ENCODE data around the gene HMGCS2.
"Not testable (repeated sequence)": the region's sequence is repeated elsewhere in the genome, so short reads cannot be mapped to it uniquely, and the experiment has no call there.

HMGCS2 gene

DNA sequence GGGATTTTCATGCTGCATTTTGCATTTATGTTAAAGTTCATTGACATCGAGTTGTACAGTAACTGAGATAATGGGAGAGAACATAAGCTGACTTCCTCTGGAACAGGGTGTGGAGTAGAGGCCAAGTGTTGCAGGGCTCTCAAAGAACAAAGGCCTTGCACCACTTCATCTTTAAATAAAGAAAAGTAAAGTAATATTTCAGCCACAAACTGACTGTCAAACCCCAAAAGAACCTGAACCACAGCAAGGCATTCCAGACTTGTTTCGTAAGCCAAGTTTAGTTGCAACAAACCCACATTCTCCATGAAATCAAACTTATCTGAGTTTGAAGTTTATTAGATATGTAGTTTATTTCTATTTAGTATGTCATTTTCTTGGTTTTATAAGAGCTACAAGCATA, 19.1 kb upstream of the HMGCS2 start:
- H4K20me1 ChIP-seq (ENCODE audit: low read depth, low read length): no peaks in the 10 kb centered on the region
- no peaks in the 10 kb centered on the region for H3K9me2 ChIP-seq (replicated peaks; ENCODE audit: insufficient read depth, low read length)
- H3K27ac ChIP-seq (ENCODE audit: low read depth, low read length): no peak overlapping the region
- no peaks in the 10 kb centered on the region for H3K79me2 ChIP-seq (ENCODE audit: insufficient read depth, low read length)
- H3F3A ChIP-seq (ENCODE audit: insufficient read depth): no peaks in the 10 kb centered on the region
- H2AFZ ChIP-seq (ENCODE audit: low read depth, low read length, severe bottlenecking): no peak overlapping the region
- no peaks in the 10 kb centered on the region for H3K36me3 ChIP-seq (ENCODE audit: low read length)
- H3K27me3 ChIP-seq (ENCODE audit: low read length): 0 out of 2 replicates have a peak, but pooled peaks cover 3% of the 10 kb centered on the region
- TF ChIP-seq, protein P1, sequence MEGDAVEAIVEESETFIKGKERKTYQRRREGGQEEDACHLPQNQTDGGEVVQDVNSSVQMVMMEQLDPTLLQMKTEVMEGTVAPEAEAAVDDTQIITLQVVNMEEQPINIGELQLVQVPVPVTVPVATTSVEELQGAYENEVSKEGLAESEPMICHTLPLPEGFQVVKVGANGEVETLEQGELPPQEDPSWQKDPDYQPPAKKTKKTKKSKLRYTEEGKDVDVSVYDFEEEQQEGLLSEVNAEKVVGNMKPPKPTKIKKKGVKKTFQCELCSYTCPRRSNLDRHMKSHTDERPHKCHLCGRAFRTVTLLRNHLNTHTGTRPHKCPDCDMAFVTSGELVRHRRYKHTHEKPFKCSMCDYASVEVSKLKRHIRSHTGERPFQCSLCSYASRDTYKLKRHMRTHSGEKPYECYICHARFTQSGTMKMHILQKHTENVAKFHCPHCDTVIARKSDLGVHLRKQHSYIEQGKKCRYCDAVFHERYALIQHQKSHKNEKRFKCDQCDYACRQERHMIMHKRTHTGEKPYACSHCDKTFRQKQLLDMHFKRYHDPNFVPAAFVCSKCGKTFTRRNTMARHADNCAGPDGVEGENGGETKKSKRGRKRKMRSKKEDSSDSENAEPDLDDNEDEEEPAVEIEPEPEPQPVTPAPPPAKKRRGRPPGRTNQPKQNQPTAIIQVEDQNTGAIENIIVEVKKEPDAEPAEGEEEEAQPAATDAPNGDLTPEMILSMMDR (IDR thresholded peaks at IDR 0.05; ENCODE audit: insufficient read depth, low read length, poor library complexity, severe bottlenecking): no peak
- TF ChIP-seq EZH2phosphoT487 (conservative IDR thresholded peaks at IDR 0.05; ENCODE audit: low read length): no peak
- no peak overlapping the region for H3K4me3 ChIP-seq (ENCODE audit: insufficient read depth, low read length, poor library complexity, severe bottlenecking)
- no peaks in the 10 kb centered on the region for H3K9me3 ChIP-seq (ENCODE audit: insufficient read depth, low read length)
- no peak overlapping the region for H3K9ac ChIP-seq (ENCODE audit: low read length)
- H3K4me2 ChIP-seq (ENCODE audit: low read depth, low read length, poor library complexity, severe bottlenecking): no peak overlapping the region

DNA sequence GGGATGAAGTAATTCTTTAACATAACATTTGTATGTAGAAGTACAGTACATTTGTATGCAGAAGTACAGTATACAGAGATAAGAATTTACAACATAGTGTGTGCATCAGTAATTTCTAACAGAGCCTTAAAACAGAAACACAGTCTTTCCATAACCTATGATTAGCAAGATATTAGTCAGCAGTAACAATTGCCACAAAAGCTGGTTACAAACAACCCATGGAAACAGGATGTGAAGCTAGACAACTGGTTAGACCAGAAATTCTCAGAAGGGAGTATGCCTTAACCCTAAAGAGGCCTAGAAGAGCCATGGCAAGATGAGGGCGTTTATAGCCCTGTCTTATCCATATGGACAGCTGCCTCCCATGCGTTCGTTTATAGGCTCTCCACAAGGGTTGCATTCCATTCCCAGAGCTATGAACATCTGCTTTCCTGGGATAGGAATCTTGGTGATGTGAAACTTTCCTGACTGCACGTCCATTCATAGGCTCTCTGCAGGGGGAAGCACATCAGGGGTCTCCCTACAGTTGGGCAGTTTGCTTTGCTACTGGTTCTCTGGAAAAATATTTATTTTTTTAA, 17.9 kb upstream of the HMGCS2 start:
- not testable (repeated sequence) for H3F3A ChIP-seq (ENCODE audit: insufficient read depth); H3K9ac ChIP-seq (ENCODE audit: low read length); H2AFZ ChIP-seq (ENCODE audit: low read depth, low read length, severe bottlenecking); H3K79me2 ChIP-seq (ENCODE audit: insufficient read depth, low read length); H3K9me3 ChIP-seq (ENCODE audit: insufficient read depth, low read length); H3K4me2 ChIP-seq (ENCODE audit: low read depth, low read length, poor library complexity, severe bottlenecking); H3K27ac ChIP-seq (ENCODE audit: low read depth, low read length); H3K27me3 ChIP-seq (ENCODE audit: low read length); H3K9me2 ChIP-seq (replicated peaks; ENCODE audit: insufficient read depth, low read length); H3K4me3 ChIP-seq (ENCODE audit: insufficient read depth, low read length, poor library complexity, severe bottlenecking); H3K36me3 ChIP-seq (ENCODE audit: low read length); H4K20me1 ChIP-seq (ENCODE audit: low read depth, low read length)

DNA sequence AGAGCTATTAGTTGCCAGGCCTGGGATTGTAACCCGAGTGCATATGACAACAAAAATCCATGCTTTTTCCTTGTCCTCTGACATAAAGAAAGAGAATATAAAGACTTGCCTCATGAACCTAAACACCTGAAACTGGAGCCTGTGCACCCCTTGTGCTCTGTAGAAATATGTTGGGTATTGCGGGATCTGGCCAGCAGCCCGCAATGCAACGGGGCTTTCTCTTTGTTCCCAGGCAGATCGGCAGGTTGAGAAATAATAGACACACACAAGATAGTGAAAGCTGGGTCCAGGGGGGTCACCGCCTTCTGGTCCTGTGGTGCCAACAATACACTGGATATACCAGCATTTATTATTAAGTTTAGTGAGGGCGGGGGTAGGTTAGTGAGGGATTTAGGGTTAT, 17.3 kb upstream of the HMGCS2 start:
- not testable (repeated sequence) for H3K36me3 ChIP-seq (ENCODE audit: low read length); H3K9ac ChIP-seq (ENCODE audit: low read length); H3K79me2 ChIP-seq (ENCODE audit: insufficient read depth, low read length); H3K4me2 ChIP-seq (ENCODE audit: low read depth, low read length, poor library complexity, severe bottlenecking); H3K27me3 ChIP-seq (ENCODE audit: low read length); H4K20me1 ChIP-seq (ENCODE audit: low read depth, low read length); H3K9me2 ChIP-seq (replicated peaks; ENCODE audit: insufficient read depth, low read length); H3K9me3 ChIP-seq (ENCODE audit: insufficient read depth, low read length); H3K27ac ChIP-seq (ENCODE audit: low read depth, low read length); H2AFZ ChIP-seq (ENCODE audit: low read depth, low read length, severe bottlenecking); H3K4me3 ChIP-seq (ENCODE audit: insufficient read depth, low read length, poor library complexity, severe bottlenecking); H3F3A ChIP-seq (ENCODE audit: insufficient read depth)

DNA sequence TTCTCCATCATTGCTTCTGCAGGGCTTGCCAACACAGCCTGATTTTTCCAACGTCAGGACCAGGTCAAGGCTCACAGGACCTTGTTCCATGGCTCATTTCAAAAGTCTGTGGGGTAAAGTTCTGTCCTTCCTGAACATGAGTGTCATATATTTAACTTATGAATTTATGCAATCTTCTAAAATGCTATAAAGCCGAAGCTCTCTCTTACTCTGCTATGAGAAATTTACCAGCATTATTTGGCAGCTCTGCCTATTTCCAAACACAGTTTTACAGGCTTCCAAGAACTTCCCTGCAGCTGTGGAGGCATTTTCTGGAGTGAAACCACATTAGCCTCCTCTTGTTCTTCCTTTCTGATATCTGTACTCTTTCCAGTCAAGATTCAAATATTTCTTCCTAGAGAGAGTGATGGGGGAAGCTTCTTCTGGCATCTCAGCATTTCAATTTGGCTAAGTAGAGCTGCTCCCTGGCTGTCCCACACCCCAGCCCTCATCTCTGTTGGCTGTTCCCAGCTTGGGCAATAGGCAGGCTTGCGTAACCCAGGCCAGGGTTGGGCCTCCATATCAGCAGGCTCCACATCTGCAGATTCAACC, 15.6 kb upstream of the HMGCS2 start:
- no peaks in the 10 kb centered on the region for H3K9me3 ChIP-seq (ENCODE audit: insufficient read depth, low read length)
- no peak overlapping the region for H3K9ac ChIP-seq (ENCODE audit: low read length)
- H3K27ac ChIP-seq (ENCODE audit: low read depth, low read length): no peak overlapping the region
- H3F3A ChIP-seq (ENCODE audit: insufficient read depth): no peaks in the 10 kb centered on the region
- TF ChIP-seq, protein P1 (IDR thresholded peaks at IDR 0.05; ENCODE audit: insufficient read depth, low read length, poor library complexity, severe bottlenecking): no peak
- TF ChIP-seq EZH2phosphoT487 (conservative IDR thresholded peaks at IDR 0.05; ENCODE audit: low read length): no peak
- H2AFZ ChIP-seq (ENCODE audit: low read depth, low read length, severe bottlenecking): no peak overlapping the region
- H3K79me2 ChIP-seq (ENCODE audit: insufficient read depth, low read length): no peaks in the 10 kb centered on the region
- no peaks in the 10 kb centered on the region for H3K9me2 ChIP-seq (replicated peaks; ENCODE audit: insufficient read depth, low read length)
- H3K27me3 ChIP-seq (ENCODE audit: low read length): 0 out of 2 replicates have a peak, but pooled peaks cover 3% of the 10 kb centered on the region
- no peaks in the 10 kb centered on the region for H4K20me1 ChIP-seq (ENCODE audit: low read depth, low read length)
- H3K4me3 ChIP-seq (ENCODE audit: insufficient read depth, low read length, poor library complexity, severe bottlenecking): no peak overlapping the region
- H3K4me2 ChIP-seq (ENCODE audit: low read depth, low read length, poor library complexity, severe bottlenecking): no peak overlapping the region
- no peaks in the 10 kb centered on the region for H3K36me3 ChIP-seq (ENCODE audit: low read length)
